HG02623 (cell line): ENCODE measurements around the gene EXTL1.

ENCODE experiments used
- ATAC-seq: cut with Tn5 transposase; IDR thresholded peaks from one replicate; pipeline ENCODE4 v1.9.1; 2021; ENCODE audit warnings: moderate library complexity; ENCODE audit not compliant: unreplicated experiment

EXTL1 gene

DNA sequence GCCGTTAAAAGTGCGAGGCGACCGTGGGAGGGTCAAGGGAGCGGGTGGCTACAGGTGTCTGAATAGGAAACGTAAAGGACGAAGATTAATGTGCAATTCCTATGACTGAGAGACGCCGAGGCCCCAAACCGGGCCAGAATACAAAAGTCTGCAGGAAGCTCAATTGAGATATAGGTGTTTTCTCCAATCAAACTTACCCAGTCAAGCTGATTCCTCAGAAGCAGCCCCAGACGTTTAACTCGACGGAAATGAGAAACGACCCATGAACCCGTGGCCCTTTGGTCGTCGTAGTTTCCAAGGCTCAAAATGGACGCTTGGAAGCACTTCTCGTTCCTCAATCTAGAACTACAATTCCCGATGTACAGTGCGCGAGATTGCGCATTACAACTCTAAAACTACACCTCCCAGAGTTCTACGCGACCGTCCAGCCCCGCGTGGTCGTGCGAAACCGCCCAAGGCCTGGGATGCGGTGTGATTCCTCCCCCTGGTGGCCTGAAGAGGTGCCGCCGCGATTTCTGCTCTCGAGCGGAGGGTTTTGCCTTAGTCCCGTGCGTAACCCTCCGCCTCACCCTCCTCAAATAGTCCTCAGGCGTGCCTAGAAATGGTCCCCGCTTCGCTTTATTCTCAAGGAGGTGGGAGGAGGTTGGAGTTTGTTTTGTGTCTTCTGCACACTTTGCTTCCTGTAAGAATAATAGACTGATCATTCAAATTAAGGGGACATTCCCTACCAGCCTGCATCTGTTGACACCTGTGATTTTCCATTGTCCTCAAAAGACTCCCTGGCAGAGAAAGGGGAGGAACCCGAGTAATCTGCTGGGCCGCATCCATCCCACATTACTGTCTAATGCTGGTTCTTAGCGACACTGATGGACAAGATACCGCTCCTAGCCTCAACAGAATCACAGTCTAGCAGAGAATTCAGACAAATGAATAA is 23.5 kb upstream of the EXTL1 start, which contains the start of gene PAFAH2:
Gene PAFAH2, minus strand, starts transcription at position 236 of the 934 bp plus-strand sequence. CDS start 7,247 bp downstream, outside the sequence.
- ATAC-seq: peak; percentile 92

DNA sequence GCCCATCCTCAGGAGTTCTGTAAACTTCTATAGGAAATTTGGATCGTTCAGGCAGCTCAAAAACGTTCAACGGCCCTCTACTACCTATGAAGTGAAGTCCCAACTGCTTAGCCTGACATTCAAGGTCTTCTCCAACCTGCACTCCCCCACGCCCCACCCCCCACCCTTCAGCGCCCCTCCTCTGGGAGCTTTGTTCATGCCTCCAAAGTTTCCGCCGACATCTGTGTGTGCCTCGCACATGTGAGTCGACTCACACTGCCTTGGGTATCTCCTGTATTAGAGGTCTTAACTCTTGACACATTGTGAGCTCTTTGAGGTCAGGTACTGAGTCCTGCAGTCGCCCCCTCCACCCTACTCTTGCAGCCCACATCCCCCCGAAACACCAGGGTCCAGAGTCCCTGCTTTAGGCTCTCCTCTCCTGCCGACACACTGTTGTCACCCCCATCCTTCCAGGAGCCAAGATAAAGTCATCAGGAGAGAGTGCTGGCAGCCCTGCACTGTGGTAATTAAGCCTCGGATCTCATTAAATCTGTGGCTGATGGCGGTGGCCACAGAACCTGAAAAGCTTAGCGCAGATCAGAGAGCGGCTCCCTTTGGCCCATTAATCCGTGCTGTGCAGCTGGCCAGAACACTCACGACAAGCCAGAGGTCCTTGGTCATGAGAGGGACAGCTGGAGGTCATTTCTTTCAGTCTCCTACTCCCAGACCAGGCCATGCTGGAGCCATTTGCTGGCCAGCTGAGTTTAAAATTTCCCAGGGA is 22.4 kb upstream of the EXTL1 start:
- no peak for ATAC-seq

GRCh38 chr1:26003262-26003661 is 18.3 kb upstream of the EXTL1 start:
- ATAC-seq: no peak

DNA sequence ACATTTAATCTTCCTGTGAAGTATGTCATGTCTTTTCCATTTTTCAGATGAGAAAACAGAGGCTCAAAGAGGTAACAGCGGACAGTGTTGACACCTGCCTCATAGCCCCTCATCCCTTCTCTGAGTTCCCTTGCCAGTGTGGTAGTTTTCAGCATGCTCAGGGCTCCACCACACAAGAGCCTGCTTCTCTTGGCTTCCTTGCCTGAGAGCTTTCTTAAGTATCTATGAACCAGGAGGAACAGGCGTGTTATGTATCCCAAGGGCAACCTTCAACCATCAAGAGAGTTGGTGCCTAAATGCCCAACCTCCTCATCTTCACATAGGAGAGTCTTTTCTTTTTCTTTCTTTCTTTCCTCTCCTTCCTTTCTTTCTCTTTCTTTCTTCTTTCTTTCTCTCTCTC is 17.8 kb upstream of the EXTL1 start:
- ATAC-seq: no peak

GRCh38 chr1:26005434-26006105 is 16.0 kb upstream of the EXTL1 start:
- no peak for ATAC-seq

DNA sequence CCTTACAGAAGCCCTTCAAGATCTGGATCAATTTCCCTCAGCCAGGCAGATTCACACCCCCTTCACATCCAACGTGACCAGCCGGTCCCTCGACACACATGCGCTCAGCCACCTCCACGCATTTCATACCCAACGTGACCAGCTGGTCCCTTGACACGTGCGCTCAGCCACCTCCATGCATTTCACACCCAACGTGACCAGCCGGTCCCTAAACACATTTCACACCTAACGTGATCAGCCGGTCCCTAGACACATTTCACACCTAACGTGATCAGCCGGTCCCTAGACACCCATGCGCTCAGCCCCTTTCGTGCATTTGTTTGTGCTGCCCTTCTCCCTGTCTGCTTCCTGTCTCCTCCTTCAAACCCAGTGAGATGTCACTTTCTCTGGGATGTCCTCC is 14.9 kb upstream of the EXTL1 start:
- ATAC-seq: no peak

GRCh38 chr1:26009796-26010447 is 11.7 kb upstream of the EXTL1 start:
- no peak for ATAC-seq

DNA sequence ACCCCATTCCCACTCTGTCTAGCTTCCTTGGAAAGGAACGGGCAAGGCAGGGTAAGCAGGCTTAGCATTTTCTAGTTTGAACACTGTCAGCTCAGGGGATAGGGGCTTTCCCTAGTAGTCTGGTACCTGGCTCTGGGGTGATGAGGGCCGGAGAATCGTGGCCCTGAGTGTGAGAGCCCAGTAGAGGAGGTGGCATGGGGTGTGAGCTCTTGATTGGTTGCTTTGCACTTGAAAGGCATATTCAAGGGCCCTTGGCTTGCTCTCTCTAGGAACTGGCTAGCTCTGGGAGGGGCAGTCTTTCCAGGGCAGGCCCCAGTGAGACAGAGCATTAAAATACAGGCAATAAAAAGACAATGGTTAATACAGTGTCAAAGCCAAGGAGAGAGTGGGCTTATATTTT is 10.8 kb upstream of the EXTL1 start:
- ATAC-seq: no peak

- ATAC-seq: no peak
Measured at GRCh38 chr1:26012864-26013263, 8.7 kb upstream of the EXTL1 start.

DNA sequence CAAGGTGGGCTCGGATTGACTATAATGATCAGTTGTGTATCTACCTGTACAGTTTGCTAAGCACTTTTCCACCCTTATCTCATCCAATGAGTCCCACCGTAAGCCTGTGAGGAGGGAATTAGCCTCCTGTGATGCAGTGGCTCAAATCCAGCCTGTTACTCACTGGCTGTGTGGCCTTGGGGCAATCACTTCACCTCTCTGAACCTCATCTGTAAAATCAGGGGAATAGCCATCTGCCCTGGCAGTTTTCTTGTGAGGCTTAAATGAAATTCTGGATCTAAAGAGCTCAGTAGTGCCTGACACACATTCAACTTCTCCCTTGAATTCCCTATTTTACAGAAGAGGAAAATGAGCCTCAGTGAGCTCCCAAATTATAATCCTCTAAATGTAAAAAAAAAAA is 7.4 kb upstream of the EXTL1 start:
- ATAC-seq: no peak

GRCh38 chr1:26015358-26015757 is 6.2 kb upstream of the EXTL1 start:
- no peak for ATAC-seq

DNA sequence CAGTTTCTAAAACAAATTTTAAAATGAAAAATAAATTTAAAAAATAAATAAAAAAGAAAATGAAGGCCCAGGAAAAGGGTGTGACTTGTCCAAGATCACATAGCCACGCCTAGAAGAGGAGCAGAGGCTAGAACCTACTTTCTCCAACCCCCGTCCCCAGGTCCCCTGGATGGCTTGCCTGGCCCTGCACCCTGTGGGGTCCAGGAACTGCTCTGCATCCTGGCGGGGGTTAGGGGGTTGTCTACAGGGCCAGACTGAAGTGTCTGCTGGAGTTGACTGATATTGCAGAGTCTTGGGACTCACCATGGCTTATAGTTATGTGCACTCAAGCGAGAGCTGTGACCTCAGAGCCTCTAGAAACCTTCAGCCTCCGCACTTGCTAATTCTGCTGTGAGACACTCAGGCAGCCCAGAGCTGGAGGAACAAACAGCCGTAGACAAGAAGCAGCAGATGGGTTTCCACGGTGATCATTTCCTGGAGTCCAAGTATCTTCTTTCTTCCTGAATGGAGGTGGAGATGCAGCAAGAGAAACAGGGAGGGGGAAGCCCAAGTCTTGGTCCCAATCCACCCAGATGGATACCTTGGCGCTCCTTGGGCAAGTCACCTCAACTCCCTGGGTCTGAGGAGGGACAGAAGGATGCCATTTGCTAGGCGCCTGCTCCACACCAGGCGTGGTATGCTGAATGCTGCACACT is 5.2 kb upstream of the EXTL1 start:
- no peak for ATAC-seq

GRCh38 chr1:26016953-26017545 is 4.5 kb upstream of the EXTL1 start:
- ATAC-seq: no peak

DNA sequence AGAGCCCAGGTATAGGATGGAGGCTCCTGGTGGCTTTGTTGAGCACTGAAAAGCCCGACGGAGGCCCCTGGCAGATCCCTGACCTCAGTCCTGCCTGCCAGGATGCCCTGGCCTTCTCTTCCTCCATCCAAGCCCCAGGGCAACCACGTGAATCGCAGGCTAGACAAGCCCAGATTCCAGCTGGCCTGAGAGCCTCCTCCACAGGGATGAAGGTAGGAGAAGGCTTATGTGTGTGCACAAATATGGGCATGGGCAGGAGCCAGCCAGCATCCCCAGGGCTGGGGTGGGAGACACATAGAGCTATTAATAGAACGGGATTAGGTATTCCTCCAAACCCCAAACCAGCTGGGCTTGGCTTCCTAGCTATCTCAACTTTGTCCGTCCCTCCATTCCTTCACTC is 4.0 kb upstream of the EXTL1 start:
- ATAC-seq: no peak

- no peak for ATAC-seq
Measured at GRCh38 chr1:26019641-26020315, 1.8 kb upstream of the EXTL1 start.

DNA sequence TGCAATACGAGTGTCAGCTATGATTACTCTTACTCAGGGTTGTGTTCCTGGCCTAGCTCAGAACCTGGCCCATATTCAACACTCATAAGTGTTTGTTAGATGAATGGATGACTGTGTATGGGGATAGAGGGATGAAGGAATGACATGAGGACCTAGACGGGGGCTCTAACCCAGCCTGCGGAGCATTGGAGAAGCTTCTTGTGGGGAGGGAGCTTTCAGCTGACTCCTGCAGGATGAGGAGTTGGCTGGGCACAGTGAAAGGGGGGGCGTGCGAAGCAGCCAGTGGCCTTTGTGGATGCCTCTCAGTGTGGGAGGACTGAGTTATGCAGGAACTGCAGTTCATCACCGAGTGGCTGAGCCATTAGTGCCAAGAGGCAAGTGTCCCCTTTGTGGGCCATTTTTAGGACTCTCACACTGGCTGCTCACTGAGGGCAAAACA is 1.2 kb upstream of the EXTL1 start:
- ATAC-seq: no peak

DNA sequence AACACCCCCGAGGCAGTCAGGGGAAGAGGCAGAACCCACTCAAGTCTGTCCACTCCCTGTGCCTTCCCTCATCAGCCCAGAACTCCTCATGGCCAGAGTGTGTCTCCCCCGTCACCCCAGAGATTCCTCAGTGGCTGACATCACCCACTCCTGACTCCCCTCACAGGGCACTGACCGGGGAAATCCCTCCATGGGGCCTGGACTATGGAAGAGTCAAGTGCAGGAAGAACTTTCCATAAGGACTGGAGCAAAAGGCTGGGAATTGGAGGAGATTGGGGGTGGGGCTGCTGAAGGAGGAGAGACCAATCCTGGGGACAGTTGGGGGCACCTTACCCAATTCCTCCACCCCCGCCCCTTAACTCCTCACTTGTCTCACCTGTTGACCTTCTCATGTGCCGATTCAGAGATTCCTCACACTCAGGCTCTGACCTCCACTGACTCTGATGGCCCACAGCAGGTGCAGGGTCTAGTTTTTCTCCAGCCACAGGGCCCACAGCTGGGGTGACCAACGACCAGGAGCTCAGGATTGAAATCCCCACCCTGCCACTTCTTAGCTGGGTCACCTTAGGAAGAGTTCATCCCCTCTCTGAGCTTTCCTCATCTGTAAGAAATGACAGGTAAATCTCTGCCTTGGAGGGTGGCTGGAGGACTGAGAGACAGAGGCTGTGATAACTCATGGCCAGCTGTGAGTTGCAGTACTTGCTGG is 481 bp upstream of the EXTL1 start:
- ATAC-seq: no peak

DNA sequence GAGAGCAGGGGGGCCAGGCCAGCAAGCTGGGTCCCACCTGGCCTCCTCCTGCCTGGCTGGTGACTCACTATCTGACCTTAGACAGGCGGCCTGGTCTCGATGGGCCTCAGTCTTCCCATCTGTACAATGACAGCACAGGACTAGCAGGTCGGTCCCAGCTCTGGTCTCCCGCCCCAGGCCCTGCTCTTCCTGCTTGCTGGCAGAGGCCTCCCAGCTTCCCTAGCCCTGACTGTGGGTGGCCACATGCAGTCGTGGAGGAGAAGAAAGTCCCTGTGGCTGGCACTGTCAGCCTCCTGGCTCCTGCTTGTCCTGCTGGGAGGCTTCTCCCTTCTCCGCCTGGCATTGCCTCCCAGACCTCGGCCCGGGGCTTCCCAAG is 817 bp downstream of the EXTL1 start:
- no peak for ATAC-seq

DNA sequence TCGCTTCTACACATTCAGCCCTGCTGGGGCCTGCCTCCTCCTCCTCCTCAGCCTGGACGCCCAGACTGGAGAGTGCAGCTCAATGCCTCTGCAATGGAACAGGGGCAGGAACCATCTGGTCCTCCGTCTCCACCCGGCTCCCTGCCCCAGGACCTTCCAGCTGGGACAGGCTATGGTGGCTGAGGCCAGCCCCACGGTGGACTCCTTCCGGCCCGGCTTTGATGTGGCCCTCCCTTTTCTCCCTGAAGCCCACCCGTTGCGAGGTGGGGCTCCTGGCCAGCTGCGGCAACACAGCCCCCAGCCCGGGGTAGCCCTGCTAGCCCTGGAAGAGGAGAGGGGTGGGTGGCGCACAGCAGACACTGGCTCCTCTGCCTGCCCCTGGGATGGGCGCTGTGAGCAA is 1.4 kb downstream of the EXTL1 start:
- ATAC-seq: no peak
